Testis (tissue), 3 donors: ENCODE measurements around the gene ITPKB. TPM values are rescaled to one million over a fixed set of nuclear protein-coding genes. Genes with fewer than 3 reads are reported as not detected.
"Not testable (repeated sequence)": the region's sequence is repeated elsewhere in the genome, so short reads cannot be mapped to it uniquely, and the experiment has no call there.

ENCODE experiments used
- DNase-seq: peaks from one replicate; pipeline ENCODE4 v3.0.0-alpha.2; 2019
- H3K27ac ChIP-seq, 2 donors: fragments of 200-600 bp; sonication (generic); one replicate each; pipeline ENCODE4 v1.5.1; 2019
- H3K27me3 ChIP-seq: fragments of 200-600 bp; sonication (generic); one replicate; pipeline ENCODE4 v1.5.1; 2019
- H3K36me3 ChIP-seq: fragments of 200-600 bp; sonication (generic); one replicate; pipeline ENCODE4 v1.5.1; 2017; ENCODE audit warnings: low read depth; ENCODE audit errors: missing control alignments
- H3K4me1 ChIP-seq: fragments of 200-600 bp; sonication (generic); one replicate; pipeline ENCODE4 v1.5.1; 2019
- H3K4me3 ChIP-seq, 2 donors: fragments of 200-600 bp; sonication (generic); one replicate each; pipeline ENCODE4 v1.5.1; 2017 to 2019
- H3K9me3 ChIP-seq: fragments of 200-600 bp; sonication (generic); one replicate; pipeline ENCODE4 v1.5.1; 2017
- CTCF ChIP-seq, 3 experiments: fragments of 450-650 bp in 2 of 3; fragments of 200-600 bp in 1 of 3; sonication (generic) in 1 of 3; IDR thresholded peaks; one replicate each; pipeline ENCODE4 v1.5.1; 2016 to 2019; ENCODE audit warnings: antibody characterized with exemption in 3 of 3, mild to moderate bottlenecking in 2 of 3, moderate library complexity in 1 of 3
- POLR2A ChIP-seq: fragments of 450-650 bp; IDR thresholded peaks from one replicate; pipeline ENCODE4 v1.6.1; 2017; ENCODE audit warnings: antibody characterized with exemption, mild to moderate bottlenecking, moderate library complexity
- WGBS, 2 donors: methylation state at CpG; one replicate each; pipeline ENCODE4 v1.1.5; 2018; 5-methylcytosine and 5-hydroxymethylcytosine counted together
- intact Hi-C: fragments of 100-400 bp; cut with DNase I; formaldehyde crosslinking; loops from one replicate; pipeline ENCODE4 v1.15.1; 2023; ENCODE audit warnings: low total_unique reads
- polyA plus RNA-seq: library from polyadenylated mRNA; stranded (reverse); fragments of 350-450 nt; fragmentation: Illumina TruSeq; extraction: RNeasy Lipid Tissue Mini Kit (QIAGEN cat#74804); gene quantifications from one replicate; pipeline ENCODE4 v1.2.3, GENCODE V29; 2014; ENCODE audit warnings: low read depth, low replicate concordance; ENCODE audit not compliant: insufficient read depth
- total RNA-seq, 2 donors: library from RNA; depleted of rRNA; stranded (reverse); fragments of >200 nt; gene quantifications; one replicate each; pipeline ENCODE4 v1.2.3, GENCODE V29; 2016

Gene ITPKB
- total and polyA plus RNA-seq, 3 donors from 2014 or later, result 11.4 to 18.0 (median 13.5) TPM

DNA sequence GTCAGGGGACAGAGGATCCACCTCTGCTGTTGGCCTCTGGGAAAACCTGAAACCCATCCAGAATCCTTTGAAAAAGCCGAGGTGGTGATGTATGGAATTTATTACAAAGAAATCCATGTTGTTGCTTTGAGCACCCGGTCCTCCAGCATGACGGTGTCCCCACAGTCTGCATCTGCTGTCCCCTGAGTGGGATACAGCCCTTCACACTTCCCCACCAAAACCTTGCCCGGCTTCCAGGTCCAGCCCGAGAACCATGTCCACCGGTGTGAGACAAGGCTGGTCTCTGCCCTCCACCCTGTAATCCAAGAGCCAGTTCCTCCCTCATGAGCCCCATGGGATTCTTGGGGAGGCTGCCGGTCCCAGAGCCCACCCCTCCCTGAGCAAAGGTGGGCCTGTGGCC lies 120.1 kb downstream of the ITPKB start:
- Histone ChIP-seq H3K4me1 (no peaks in the 10 kb centered on the region), H3K27ac (no peak overlapping the region), H3K36me3 (no peaks in the 10 kb centered on the region), H3K27me3 (no peaks in the 10 kb centered on the region), H3K4me3 (no peak overlapping the region), H3K9me3 (no peaks in the 10 kb centered on the region)
- TF ChIP-seq CTCF (IDR thresholded peaks at IDR 0.05) (no peak), POLR2A (no peak)
- WGBS, 2 donors, result 87 to 90% methylated on average over 4 to 7 of the region's 7 CpGs
- intact Hi-C loops, result no loop called here
- no peak for DNase-seq

- no peak overlapping the region for H3K27ac ChIP-seq
- no peak for DNase-seq
- H3K4me3 ChIP-seq, result no peak overlapping the region
- H3K36me3 ChIP-seq, result no peaks in the 10 kb centered on the region
- no peaks in the 10 kb centered on the region for H3K9me3 ChIP-seq
- intact Hi-C loops, result no loop called here
- TF ChIP-seq POLR2A (no peak), CTCF (IDR thresholded peaks at IDR 0.05) (no peak)
- 86 to 100% methylated on average over 1 to 4 of the region's 5 CpGs for WGBS, 2 donors
- H3K27me3 ChIP-seq, result no peaks in the 10 kb centered on the region
- no peaks in the 10 kb centered on the region for H3K4me1 ChIP-seq
These were observed 120.7 kb downstream of the ITPKB start for GRCh38 chr1:226618380-226618779.

- H3K27me3 ChIP-seq, H3K9me3 ChIP-seq, H3K27ac ChIP-seq, DNase-seq, H3K4me1 ChIP-seq, intact Hi-C loops, H3K36me3 ChIP-seq, H3K4me3 ChIP-seq: not testable (repeated sequence)
- WGBS, 2 donors, result 93 to 100% methylated on average over 1 of the region's 1 CpG
These were observed 121.4 kb downstream of the ITPKB start for GRCh38 chr1:226617719-226618118.

GRCh38 chr1:226617109-226617508 lies 122.0 kb downstream of the ITPKB start:
- no peak for TF ChIP-seq POLR2A
- TF ChIP-seq CTCF (IDR thresholded peaks at IDR 0.05), result no peak
- Histone ChIP-seq H3K4me1 (no peaks in the 10 kb centered on the region), H3K4me3 (no peak overlapping the region), H3K27me3 (no peaks in the 10 kb centered on the region), H3K36me3 (no peaks in the 10 kb centered on the region), H3K9me3 (no peaks in the 10 kb centered on the region), H3K27ac (no peak overlapping the region)
- no peak for DNase-seq
- 83 to 84% methylated on average over 6 to 8 of the region's 8 CpGs for WGBS, 2 donors
- intact Hi-C loops, result no loop called here

DNA sequence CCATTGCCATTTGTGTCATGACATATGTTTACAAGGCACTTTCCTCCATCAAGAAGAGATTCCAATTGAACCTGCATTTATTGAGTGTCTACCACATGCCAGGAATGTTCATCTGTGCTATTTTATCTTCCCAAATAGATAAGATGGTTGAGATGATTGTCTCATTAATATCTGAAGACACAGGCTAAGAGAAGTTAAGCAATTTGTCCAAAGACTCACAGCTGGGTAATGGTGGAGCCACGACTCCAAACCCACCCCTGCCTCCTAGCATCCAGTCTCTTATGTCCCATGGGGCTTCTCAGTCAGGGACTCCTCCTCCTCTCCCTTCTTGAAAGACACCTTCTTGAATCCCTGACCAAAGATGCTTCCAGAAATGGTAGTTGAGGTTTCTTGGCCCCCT lies 122.4 kb downstream of the ITPKB start:
- intact Hi-C loops, result no loop called here
- TF ChIP-seq POLR2A (no peak), CTCF (IDR thresholded peaks at IDR 0.05) (no peak)
- 80 to 83% methylated on average over 1 of the region's 1 CpG for WGBS, 2 donors
- Histone ChIP-seq H3K36me3 (no peaks in the 10 kb centered on the region), H3K27ac (no peak overlapping the region), H3K4me3 (no peak overlapping the region), H3K27me3 (no peaks in the 10 kb centered on the region), H3K4me1 (no peaks in the 10 kb centered on the region), H3K9me3 (no peaks in the 10 kb centered on the region)
- no peak for DNase-seq
